SK-N-SH (cell line): ENCODE results near the gene HS1BP3. TPM values are rescaled to one million over a fixed set of nuclear protein-coding genes. Genes with fewer than 3 reads are reported as not detected.
A peak's percentile ranks its signal among the peaks of the same experiment; 100 is the strongest.

Experiments used
- CTCF ChIA-PET: fragments of 300-600, 350-600 bp; formaldehyde crosslinking; extraction: SDS; loops from one replicate; lab custom pipeline; 2021; lab: Yijun Ruan, JAX
- POLR2A ChIA-PET: fragments of 350-600 bp; sonication (Branson Sonifier 250); formaldehyde crosslinking; extraction: SDS; loops from one replicate; lab custom pipeline; 2020; ENCODE audit warnings: antibody characterized with exemption, inconsistent platforms; lab: Yijun Ruan, JAX
- DNase-seq: peaks from one replicate; pipeline ENCODE4 v3.0.0; 2012
- H2AFZ ChIP-seq: fragments of 200-600 bp; sonication (generic); 2 replicates; pipeline ENCODE4 v1.8.1; 2016; ENCODE audit warnings: antibody characterized with exemption, mild to moderate bottlenecking, low read depth
- H3F3A ChIP-seq: fragments of 200-600 bp; sonication (generic); replicated peaks from 2 replicates; pipeline ENCODE3; 2016; ENCODE audit warnings: antibody characterized with exemption, mild to moderate bottlenecking; ENCODE audit not compliant: insufficient read depth
- H3K27ac ChIP-seq, 2 experiments: fragments of 200-500 bp in 1 of 2; fragments of 200-600 bp in 1 of 2; sonication (Bioruptor generic) in 1 of 2; sonication (generic), shearing (Covaris generic) in 1 of 2; 2 replicates each; pipeline versions ENCODE4 v1.5.1 to v1.6.1; 2014 to 2016; ENCODE audit warnings: low read depth in 2 of 2, inconsistent platforms in 1 of 2, low read length in 1 of 2, mild to moderate bottlenecking in 1 of 2, mixed read lengths in 1 of 2
- H3K27me3 ChIP-seq: fragments of 200-600 bp; sonication (generic), shearing (Covaris generic); 2 replicates; pipeline ENCODE4 v1.6.1; 2016; ENCODE audit warnings: mixed run types; ENCODE audit not compliant: insufficient read depth
- H3K36me3 ChIP-seq, 2 experiments: fragments of 200-500 bp in 1 of 2; fragments of 200-600 bp in 1 of 2; sonication (Bioruptor generic) in 1 of 2; sonication (generic) in 1 of 2; replicated peaks in 1 of 2; 2 replicates each; pipeline versions ENCODE3 to v1.5.1; 2014 to 2016; ENCODE audit warnings: low read length in 1 of 2, mild to moderate bottlenecking in 1 of 2; ENCODE audit not compliant: insufficient read depth in 2 of 2, control insufficient read depth in 1 of 2
- H3K4me1 ChIP-seq, 2 experiments: fragments of 200-500 bp in 1 of 2; fragments of 200-600 bp in 1 of 2; sonication (Bioruptor generic) in 1 of 2; sonication (generic), shearing (Covaris generic) in 1 of 2; 2 replicates each; pipeline versions ENCODE4 v1.5.1 to v1.6.1; 2014 to 2016; ENCODE audit warnings: low read depth in 1 of 2, low read length in 1 of 2, mixed run types in 1 of 2; ENCODE audit not compliant: insufficient read depth in 2 of 2, control insufficient read depth in 1 of 2
- H3K4me2 ChIP-seq: fragments of 200-600 bp; sonication (generic), shearing (Covaris generic); 2 replicates; pipeline ENCODE4 v1.6.1; 2017; ENCODE audit warnings: mixed run types
- H3K4me3 ChIP-seq, 2 experiments: fragments of 200-500 bp in 1 of 2; fragments of 200-600 bp in 1 of 2; sonication (Bioruptor generic) in 1 of 2; sonication (generic), shearing (Covaris generic) in 1 of 2; 2 replicates each; pipeline versions ENCODE4 v1.5.1 to v1.8.1; 2014 to 2016; ENCODE audit warnings: low read depth in 2 of 2, inconsistent platforms in 1 of 2, low read length in 1 of 2, mild to moderate bottlenecking in 1 of 2, mixed read lengths in 1 of 2, moderate library complexity in 1 of 2
- H3K79me2 ChIP-seq: fragments of 200-600 bp; sonication (generic); 2 replicates; pipeline ENCODE4 v1.8.1; 2017; ENCODE audit warnings: mild to moderate bottlenecking; ENCODE audit not compliant: insufficient read depth
- H3K9ac ChIP-seq: fragments of 200-600 bp; sonication (generic); 2 replicates; pipeline ENCODE4 v1.6.1; 2017; ENCODE audit warnings: mixed run types
- H3K9me2 ChIP-seq: fragments of 200-600 bp; sonication (generic); 2 replicates; pipeline ENCODE4 v1.6.1; 2017; ENCODE audit warnings: mixed run types
- H3K9me3 ChIP-seq: fragments of 200-600 bp; sonication (generic); 2 replicates; pipeline ENCODE4 v1.6.1; 2017; ENCODE audit warnings: mixed run types, mild to moderate bottlenecking, moderate library complexity
- H4K20me1 ChIP-seq: fragments of 200-600 bp; sonication (generic); 2 replicates; pipeline ENCODE4 v1.6.1; 2017; ENCODE audit warnings: mild to moderate bottlenecking, mixed run types; ENCODE audit not compliant: insufficient read depth
- EP300 ChIP-seq, 2 experiments: IDR thresholded peaks; 2 replicates each; pipeline versions ENCODE4 v1.4.0 to v1.6.1; 2012; ENCODE audit warnings: borderline replicate concordance in 1 of 2, low read depth in 1 of 2, low read length in 1 of 2
- FOXJ3 ChIP-seq: sonication (generic); formaldehyde crosslinking; IDR thresholded peaks from 2 replicates; pipeline ENCODE4 v1.5.1; 2020; ENCODE audit warnings: mild to moderate bottlenecking, missing genetic modification reagents
- GABPA ChIP-seq: IDR thresholded peaks from 2 replicates; pipeline ENCODE4 v1.4.0; 2012; ENCODE audit warnings: low read depth, mild to moderate bottlenecking
- JUND ChIP-seq: IDR thresholded peaks from 2 replicates; pipeline ENCODE4 v1.4.0; 2012
- MEF2A ChIP-seq: IDR thresholded peaks from 2 replicates; pipeline ENCODE4 v1.4.0; 2012; ENCODE audit warnings: low read depth, borderline replicate concordance
- MXI1 ChIP-seq: IDR thresholded peaks from 2 replicates; pipeline ENCODE4 v1.6.1; 2012; ENCODE audit warnings: mild to moderate bottlenecking, low read depth, low read length, improper control_type of control experiment
- NRF1 ChIP-seq: IDR thresholded peaks from 2 replicates; pipeline ENCODE4 v1.6.1; 2012; ENCODE audit warnings: low read depth, mild to moderate bottlenecking, low read length
- RCOR1 ChIP-seq: fragments of 150-350 bp; IDR thresholded peaks from 2 replicates; pipeline ENCODE4 v1.6.1; 2017; ENCODE audit warnings: antibody characterized with exemption, low read length
- SIN3A ChIP-seq: IDR thresholded peaks from 2 replicates; pipeline ENCODE4 v1.6.1; 2012; ENCODE audit warnings: low read depth, mild to moderate bottlenecking, low read length, moderate library complexity, borderline replicate concordance
- TAF1 ChIP-seq: IDR thresholded peaks from 2 replicates; pipeline ENCODE4 v1.6.1; 2012; ENCODE audit warnings: low read depth, mild to moderate bottlenecking, low read length, moderate library complexity, borderline replicate concordance
- TCF12 ChIP-seq: IDR thresholded peaks from 2 replicates; pipeline ENCODE4 v1.4.0; 2012
- TEAD4 ChIP-seq: IDR thresholded peaks from 2 replicates; pipeline ENCODE4 v1.4.0; 2012; ENCODE audit warnings: mild to moderate bottlenecking, borderline replicate concordance; ENCODE audit not compliant: insufficient read depth
- YY1 ChIP-seq: IDR thresholded peaks from 2 replicates; pipeline ENCODE4 v1.4.0; 2012; ENCODE audit warnings: low read depth, mild to moderate bottlenecking
- WGBS: methylation state at CpG from one replicate; pipeline ENCODE4 v1.1.6; 2017; ENCODE audit warnings: low lambda C conversion rate; 5-methylcytosine and 5-hydroxymethylcytosine counted together
- polyA plus RNA-seq, 3 experiments: library from polyadenylated mRNA; depleted of rRNA; stranded (reverse); fragments of >200 nt; gene quantifications; 2 replicates each; pipeline ENCODE4 v1.2.3, GENCODE V29; 2012
- TF ChIP-seq, protein P1 (sequence below): IDR thresholded peaks from 2 replicates; pipeline ENCODE4; 2012
- TF ChIP-seq, protein P2 (sequence below): IDR thresholded peaks from 2 replicates; pipeline ENCODE4 v1.4.0; 2012; ENCODE audit warnings: low read depth
- TF ChIP-seq, protein P3 (sequence below): IDR thresholded peaks from 2 replicates; pipeline ENCODE4 v1.4.0; 2012; ENCODE audit warnings: low read depth, borderline replicate concordance
- TF ChIP-seq, protein P4 (sequence below): IDR thresholded peaks from 2 replicates; pipeline ENCODE4 v1.4.0; 2012; ENCODE audit warnings: low read depth, borderline replicate concordance
- TF ChIP-seq, protein P5 (sequence below): fragments of 150-350 bp; IDR thresholded peaks from 2 replicates; pipeline ENCODE4 v1.6.1; 2016; ENCODE audit warnings: mild to moderate bottlenecking, low read depth, low read length
- TF ChIP-seq, protein P6 (sequence below): IDR thresholded peaks from 2 replicates; pipeline ENCODE4 v1.6.1; 2012; ENCODE audit warnings: mild to moderate bottlenecking, low read depth, low read length, moderate library complexity

The HS1BP3 gene
- polyA plus RNA-seq, 1 of the 3 experiments (the other 2 are of a cell fraction): 20.1 TPM

DNA sequence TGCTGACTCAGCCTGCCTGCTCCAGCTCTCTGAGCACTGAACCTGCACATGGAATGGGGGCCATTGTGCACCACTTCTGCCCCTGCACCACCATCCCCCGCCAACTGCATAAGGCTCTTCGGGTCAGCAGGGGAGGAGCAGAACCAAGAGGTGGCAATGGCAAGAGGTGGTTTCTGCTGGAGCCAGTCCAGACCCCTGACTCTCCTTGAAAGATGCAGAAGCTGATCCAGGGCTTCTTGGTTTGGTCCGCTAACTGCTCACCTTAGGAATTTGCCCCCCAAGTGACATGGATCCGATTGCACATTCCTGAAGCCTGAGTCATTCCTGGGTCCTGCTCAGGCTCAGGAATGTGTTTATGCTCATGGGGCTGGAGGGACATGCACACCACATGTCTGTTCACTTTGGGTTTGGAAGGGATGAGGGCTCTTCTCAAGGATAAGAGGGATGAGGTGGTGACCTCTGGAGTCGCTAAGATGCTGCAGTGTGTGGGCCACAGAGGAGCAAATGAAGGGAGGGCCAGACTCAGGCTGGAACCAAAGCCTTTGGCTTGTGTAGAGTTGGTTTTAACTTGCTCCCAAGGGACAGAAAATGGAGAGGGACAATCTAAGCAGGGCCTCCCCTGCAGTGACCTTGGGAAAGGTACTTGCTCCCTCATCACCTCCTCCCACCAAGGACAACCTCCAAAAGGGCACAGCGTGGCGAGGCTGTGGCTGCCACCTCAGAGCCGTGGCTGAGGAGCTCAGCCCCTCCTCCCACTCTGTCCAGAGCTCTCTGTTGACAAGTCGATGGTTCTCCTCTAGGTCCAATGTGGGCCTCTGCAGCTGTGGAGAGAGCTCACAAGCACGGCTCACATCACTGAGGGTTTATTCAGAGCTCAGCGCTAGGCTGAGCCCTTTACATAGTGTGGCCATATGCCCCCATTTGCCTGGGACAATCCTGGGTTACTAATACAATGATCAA is 66.2 kb downstream of the HS1BP3 start (continued):
- TF ChIP-seq, protein P1, sequence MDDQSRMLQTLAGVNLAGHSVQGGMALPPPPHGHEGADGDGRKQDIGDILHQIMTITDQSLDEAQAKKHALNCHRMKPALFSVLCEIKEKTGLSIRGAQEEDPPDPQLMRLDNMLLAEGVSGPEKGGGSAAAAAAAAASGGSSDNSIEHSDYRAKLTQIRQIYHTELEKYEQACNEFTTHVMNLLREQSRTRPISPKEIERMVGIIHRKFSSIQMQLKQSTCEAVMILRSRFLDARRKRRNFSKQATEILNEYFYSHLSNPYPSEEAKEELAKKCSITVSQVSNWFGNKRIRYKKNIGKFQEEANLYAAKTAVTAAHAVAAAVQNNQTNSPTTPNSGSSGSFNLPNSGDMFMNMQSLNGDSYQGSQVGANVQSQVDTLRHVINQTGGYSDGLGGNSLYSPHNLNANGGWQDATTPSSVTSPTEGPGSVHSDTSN: peak; percentile 70; the same call in 1 of the 2 replicates
- TF ChIP-seq, protein P2, sequence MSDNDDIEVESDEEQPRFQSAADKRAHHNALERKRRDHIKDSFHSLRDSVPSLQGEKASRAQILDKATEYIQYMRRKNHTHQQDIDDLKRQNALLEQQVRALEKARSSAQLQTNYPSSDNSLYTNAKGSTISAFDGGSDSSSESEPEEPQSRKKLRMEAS: peak; percentile 98
- TF ChIP-seq NRF1 (no peak), FOXJ3 (CRISPR knock-in tag) (no peak), TEAD4 (peak; percentile 100), TCF12 (peak; percentile 96), MXI1 (no peak), EP300 (IDR thresholded peaks at IDR 0.05; ENCODE audit: borderline replicate concordance in 1 of 2, low read depth in 1 of 2, low read length in 1 of 2) (peak in 1 of 2 experiments; percentile 97; a peak in 2 of 4 replicates), YY1 (peak; percentile 54; the same call in 1 of the 2 replicates), JUND (peak; percentile 99), GABPA (no peak; the same call in 1 of the 2 replicates), MEF2A (no peak)
- TF ChIP-seq, protein P3, sequence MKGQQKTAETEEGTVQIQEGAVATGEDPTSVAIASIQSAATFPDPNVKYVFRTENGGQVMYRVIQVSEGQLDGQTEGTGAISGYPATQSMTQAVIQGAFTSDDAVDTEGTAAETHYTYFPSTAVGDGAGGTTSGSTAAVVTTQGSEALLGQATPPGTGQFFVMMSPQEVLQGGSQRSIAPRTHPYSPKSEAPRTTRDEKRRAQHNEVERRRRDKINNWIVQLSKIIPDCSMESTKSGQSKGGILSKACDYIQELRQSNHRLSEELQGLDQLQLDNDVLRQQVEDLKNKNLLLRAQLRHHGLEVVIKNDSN: no peak; the same call in 1 of the 2 replicates

DNA sequence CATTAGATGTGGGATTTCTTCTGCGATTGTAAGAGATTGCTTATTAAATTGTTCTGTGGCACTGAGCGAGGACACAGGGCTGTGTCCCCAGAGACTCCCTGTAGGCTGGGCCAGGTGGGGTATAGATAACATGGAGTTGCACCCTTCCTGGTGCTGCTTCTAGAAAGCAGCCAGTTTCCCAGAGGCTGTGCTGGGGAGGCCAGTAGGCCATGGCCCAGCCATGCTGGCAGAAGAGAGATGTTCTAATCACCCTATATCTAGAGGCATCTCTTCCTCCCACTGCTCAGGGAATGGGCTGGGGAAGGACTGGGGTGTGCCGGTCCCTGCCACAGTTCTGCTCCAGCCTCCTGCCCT is 66.9 kb downstream of the HS1BP3 start:
- ChIA-PET POLR2A (interaction anchor here (3.0 kb wide), 1 partner anchor 137 kb away, joined by 9 read pairs; the partner anchor contains the start of gene RHOB), CTCF (interaction anchor here (1.5 to 1.8 kb wide), 2 partner anchors 15 to 67 kb away, joined by 4 to 5 read pairs; partner anchors contain the start of gene HS1BP3)
- Histone ChIP-seq H4K20me1 (no peaks in the 10 kb centered on the region), H3K79me2 (no peaks in the 10 kb centered on the region), H3K9me2 (no peaks in the 10 kb centered on the region), H3K9me3 (no peaks in the 10 kb centered on the region), H3K4me3 (peak overlapping the region in 1 of 2 experiments; percentile 49; a peak in 1 of 4 replicates), H2AFZ (no peak overlapping the region; the same call in 1 of the 2 replicates), H3K27me3 (no peaks in the 10 kb centered on the region), H3F3A (peaks cover 31% of the 10 kb centered on the region), H3K4me1 (peaks cover 29 to 34% of the 10 kb centered on the region in 2 experiments; a peak in 3 of 4 replicates), H3K27ac (peak overlapping the region; percentile 64 to 87), H3K4me2 (peak overlapping the region; percentile 66), H3K36me3 (no peaks in the 10 kb centered on the region), H3K9ac (peak overlapping the region; percentile 66)
- 59% methylated on average over 3 of the region's 3 CpGs for WGBS
- DNase-seq: no peak
- TF ChIP-seq JUND (no peak), NRF1 (no peak), MXI1 (no peak), TEAD4 (no peak), SIN3A (no peak), TAF1 (no peak), MEF2A (no peak), RCOR1 (no peak)
- TF ChIP-seq, protein P4, sequence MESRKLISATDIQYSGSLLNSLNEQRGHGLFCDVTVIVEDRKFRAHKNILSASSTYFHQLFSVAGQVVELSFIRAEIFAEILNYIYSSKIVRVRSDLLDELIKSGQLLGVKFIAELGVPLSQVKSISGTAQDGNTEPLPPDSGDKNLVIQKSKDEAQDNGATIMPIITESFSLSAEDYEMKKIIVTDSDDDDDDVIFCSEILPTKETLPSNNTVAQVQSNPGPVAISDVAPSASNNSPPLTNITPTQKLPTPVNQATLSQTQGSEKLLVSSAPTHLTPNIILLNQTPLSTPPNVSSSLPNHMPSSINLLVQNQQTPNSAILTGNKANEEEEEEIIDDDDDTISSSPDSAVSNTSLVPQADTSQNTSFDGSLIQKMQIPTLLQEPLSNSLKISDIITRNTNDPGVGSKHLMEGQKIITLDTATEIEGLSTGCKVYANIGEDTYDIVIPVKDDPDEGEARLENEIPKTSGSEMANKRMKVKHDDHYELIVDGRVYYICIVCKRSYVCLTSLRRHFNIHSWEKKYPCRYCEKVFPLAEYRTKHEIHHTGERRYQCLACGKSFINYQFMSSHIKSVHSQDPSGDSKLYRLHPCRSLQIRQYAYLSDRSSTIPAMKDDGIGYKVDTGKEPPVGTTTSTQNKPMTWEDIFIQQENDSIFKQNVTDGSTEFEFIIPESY: no peak
- TF ChIP-seq, protein P5, sequence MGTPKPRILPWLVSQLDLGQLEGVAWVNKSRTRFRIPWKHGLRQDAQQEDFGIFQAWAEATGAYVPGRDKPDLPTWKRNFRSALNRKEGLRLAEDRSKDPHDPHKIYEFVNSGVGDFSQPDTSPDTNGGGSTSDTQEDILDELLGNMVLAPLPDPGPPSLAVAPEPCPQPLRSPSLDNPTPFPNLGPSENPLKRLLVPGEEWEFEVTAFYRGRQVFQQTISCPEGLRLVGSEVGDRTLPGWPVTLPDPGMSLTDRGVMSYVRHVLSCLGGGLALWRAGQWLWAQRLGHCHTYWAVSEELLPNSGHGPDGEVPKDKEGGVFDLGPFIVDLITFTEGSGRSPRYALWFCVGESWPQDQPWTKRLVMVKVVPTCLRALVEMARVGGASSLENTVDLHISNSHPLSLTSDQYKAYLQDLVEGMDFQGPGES: no peak
- TF ChIP-seq, protein P6, sequence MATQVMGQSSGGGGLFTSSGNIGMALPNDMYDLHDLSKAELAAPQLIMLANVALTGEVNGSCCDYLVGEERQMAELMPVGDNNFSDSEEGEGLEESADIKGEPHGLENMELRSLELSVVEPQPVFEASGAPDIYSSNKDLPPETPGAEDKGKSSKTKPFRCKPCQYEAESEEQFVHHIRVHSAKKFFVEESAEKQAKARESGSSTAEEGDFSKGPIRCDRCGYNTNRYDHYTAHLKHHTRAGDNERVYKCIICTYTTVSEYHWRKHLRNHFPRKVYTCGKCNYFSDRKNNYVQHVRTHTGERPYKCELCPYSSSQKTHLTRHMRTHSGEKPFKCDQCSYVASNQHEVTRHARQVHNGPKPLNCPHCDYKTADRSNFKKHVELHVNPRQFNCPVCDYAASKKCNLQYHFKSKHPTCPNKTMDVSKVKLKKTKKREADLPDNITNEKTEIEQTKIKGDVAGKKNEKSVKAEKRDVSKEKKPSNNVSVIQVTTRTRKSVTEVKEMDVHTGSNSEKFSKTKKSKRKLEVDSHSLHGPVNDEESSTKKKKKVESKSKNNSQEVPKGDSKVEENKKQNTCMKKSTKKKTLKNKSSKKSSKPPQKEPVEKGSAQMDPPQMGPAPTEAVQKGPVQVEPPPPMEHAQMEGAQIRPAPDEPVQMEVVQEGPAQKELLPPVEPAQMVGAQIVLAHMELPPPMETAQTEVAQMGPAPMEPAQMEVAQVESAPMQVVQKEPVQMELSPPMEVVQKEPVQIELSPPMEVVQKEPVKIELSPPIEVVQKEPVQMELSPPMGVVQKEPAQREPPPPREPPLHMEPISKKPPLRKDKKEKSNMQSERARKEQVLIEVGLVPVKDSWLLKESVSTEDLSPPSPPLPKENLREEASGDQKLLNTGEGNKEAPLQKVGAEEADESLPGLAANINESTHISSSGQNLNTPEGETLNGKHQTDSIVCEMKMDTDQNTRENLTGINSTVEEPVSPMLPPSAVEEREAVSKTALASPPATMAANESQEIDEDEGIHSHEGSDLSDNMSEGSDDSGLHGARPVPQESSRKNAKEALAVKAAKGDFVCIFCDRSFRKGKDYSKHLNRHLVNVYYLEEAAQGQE: no peak
